H54 (cell line): ENCODE results near the gene KDM4B.

Experiments used
- DNase-seq: peaks from one replicate; pipeline ENCODE4 v3.0.0; 2011; ENCODE audit warnings: low spot score, mixed read lengths; ENCODE audit not compliant: insufficient read length
- FAIRE-seq: peaks from 3 replicates; lab custom pipeline; 2011; peaks lifted over from hg19 to GRCh38; lab: Jason Lieb, UNC
- POLR2A ChIP-seq: IDR thresholded peaks from 2 replicates; pipeline ENCODE4 v1.6.1; 2011; ENCODE audit warnings: low read depth, mild to moderate bottlenecking, low read length

Gene KDM4B

GRCh38 chr19:5032101-5032967, 63.4 kb downstream of the KDM4B start:
- no peak for FAIRE-seq
- DNase-seq: no peak
- TF ChIP-seq POLR2A: no peak

GRCh38 chr19:5035105-5035761, 66.3 kb downstream of the KDM4B start:
- no peak for DNase-seq
- TF ChIP-seq POLR2A: no peak
- no peak for FAIRE-seq

- FAIRE-seq: no peak
- DNase-seq: no peak
- no peak for TF ChIP-seq POLR2A
Measured at GRCh38 chr19:5035793-5036697, 67.1 kb downstream of the KDM4B start.

GRCh38 chr19:5036698-5037563, 68.0 kb downstream of the KDM4B start:
- no peak for TF ChIP-seq POLR2A
- FAIRE-seq (no peak), DNase-seq (no peak)

GRCh38 chr19:5037936-5038335, 69.0 kb downstream of the KDM4B start:
- TF ChIP-seq POLR2A: no peak
- DNase-seq: no peak
- FAIRE-seq: no peak

- FAIRE-seq: no peak
Measured at GRCh38 chr19:5038631-5039271, 69.8 kb downstream of the KDM4B start.

GRCh38 chr19:5039642-5040543, 71.0 kb downstream of the KDM4B start:
- no peak for DNase-seq
- FAIRE-seq: no peak

More at GRCh38 chr19:5038631-5039271, 69.8 kb downstream of the KDM4B start:
- no peak for DNase-seq
- TF ChIP-seq POLR2A: no peak

GRCh38 chr19:5040544-5041167, 71.7 kb downstream of the KDM4B start:
- DNase-seq: no peak
- no peak for TF ChIP-seq POLR2A
- FAIRE-seq: no peak

More at GRCh38 chr19:5039642-5040543, 71.0 kb downstream of the KDM4B start:
- no peak for TF ChIP-seq POLR2A

- FAIRE-seq: no peak
- TF ChIP-seq POLR2A: no peak
- DNase-seq: no peak
Measured at GRCh38 chr19:5041168-5041912, 72.4 kb downstream of the KDM4B start.

GRCh38 chr19:5041913-5042187, 72.9 kb downstream of the KDM4B start:
- DNase-seq (no peak), FAIRE-seq (no peak)
- TF ChIP-seq POLR2A: no peak

- FAIRE-seq: no peak
- no peak for TF ChIP-seq POLR2A
- no peak for DNase-seq
Measured at GRCh38 chr19:5042556-5042955, 73.6 kb downstream of the KDM4B start.
